Peyer's patch (tissue), 4 donors: ENCODE results near the gene PEX6. TPM values are rescaled to one million over a fixed set of nuclear protein-coding genes. Genes with fewer than 3 reads are reported as not detected.
A peak's percentile ranks its signal among the peaks of the same experiment; 100 is the strongest.

Experiments used
- DNase-seq, 3 donors: peaks; one replicate each; pipeline ENCODE4 v3.0.0-alpha.2; 2017 to 2019
- H3K27ac ChIP-seq, 4 donors: fragments of 200-600 bp; sonication (generic); one replicate each; pipeline ENCODE4 v1.5.1; 2016 to 2019
- H3K27me3 ChIP-seq, 2 donors: fragments of 200-600 bp; sonication (generic); one replicate each; pipeline ENCODE4 v1.5.1; 2019
- H3K36me3 ChIP-seq, 3 donors: fragments of 200-600 bp; sonication (generic); one replicate each; pipeline ENCODE4 v1.5.1; 2016 to 2019
- H3K4me1 ChIP-seq, 4 donors: fragments of 200-600 bp; sonication (generic); one replicate each; pipeline ENCODE4 v1.5.1; 2016 to 2019
- H3K4me3 ChIP-seq, 4 donors: fragments of 200-600 bp; sonication (generic); 1 replicate in 3 of 4; 2 replicates in 1 of 4; pipeline ENCODE4 v1.5.1; 2016 to 2019; ENCODE audit warnings: mild to moderate bottlenecking in 1 of 4
- H3K9me3 ChIP-seq, 4 donors: fragments of 200-600 bp; sonication (generic); one replicate each; pipeline ENCODE4 v1.5.1; 2016 to 2019; ENCODE audit warnings: mild to moderate bottlenecking in 1 of 4
- POLR2A ChIP-seq, 2 donors: fragments of 450-650 bp; IDR thresholded peaks; one replicate each; pipeline ENCODE4 v1.5.1; 2017; ENCODE audit warnings: antibody characterized with exemption in 2 of 2, mild to moderate bottlenecking in 2 of 2, moderate library complexity in 2 of 2
- total RNA-seq, 4 donors: library from RNA; depleted of rRNA; stranded (reverse); fragments of >200 nt; gene quantifications; one replicate each; pipeline ENCODE4 v1.1.0, GENCODE V29; 2016
- TF ChIP-seq, protein P1 (sequence below), 6 experiments: fragments of 450-650 bp in 4 of 6; fragments of 200-600 bp in 2 of 6; sonication (generic) in 1 of 6; IDR thresholded peaks; one replicate each; pipeline ENCODE4 v1.5.1; 2017 to 2019; ENCODE audit warnings: antibody characterized with exemption in 6 of 6, mild to moderate bottlenecking in 3 of 6, moderate library complexity in 1 of 6

PEX6 gene
- total RNA-seq, 4 donors from 2014 or later = 19.0 to 61.3 (median 39.0) TPM

DNA sequence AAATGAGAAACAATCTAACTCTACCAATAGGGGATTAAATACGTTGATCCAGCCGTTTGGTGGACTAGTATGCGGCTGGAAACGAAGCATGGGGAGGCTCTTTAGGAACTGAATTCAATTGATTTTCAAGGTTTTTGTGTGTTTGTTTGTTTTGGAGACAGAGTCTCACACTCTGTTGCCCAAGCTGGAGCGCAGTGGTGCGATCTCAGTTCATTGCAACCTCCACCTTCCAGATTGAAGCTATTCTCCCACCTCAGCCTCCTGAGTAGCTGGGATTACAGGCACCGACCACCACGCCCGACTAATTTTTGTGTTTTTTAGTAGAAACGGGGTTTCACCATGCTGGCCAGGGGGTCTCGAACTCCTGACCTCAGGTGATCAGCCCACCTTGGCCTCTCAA lies 42.6 kb downstream of the PEX6 start:
- no peak overlapping the region for H3K27ac ChIP-seq
- peaks cover 0 to 62% (median 0%) of the 10 kb centered on the region in 3 donors for H3K36me3 ChIP-seq

DNA sequence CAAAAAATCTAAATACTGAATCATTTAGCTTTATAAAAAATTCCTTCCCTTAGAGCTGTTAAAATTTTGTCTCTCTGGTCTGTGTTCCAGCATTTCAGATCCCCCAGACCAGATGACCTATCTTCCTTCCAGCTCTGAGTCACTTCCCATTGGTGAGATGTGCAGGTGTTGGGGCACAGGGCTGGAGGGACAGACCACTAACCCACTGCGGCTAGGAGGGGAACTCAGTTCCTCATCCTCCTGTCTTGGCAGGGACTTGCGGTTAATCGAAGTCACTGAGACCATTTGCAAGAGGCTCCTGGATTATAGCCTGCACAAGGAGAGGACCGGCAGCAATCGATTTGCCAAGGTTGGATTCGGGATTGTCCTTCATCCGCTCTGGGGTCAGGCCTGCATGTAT lies 43.7 kb downstream of the PEX6 start:
- H3K4me1 ChIP-seq = peaks cover 0 to 31% (median 10%) of the 10 kb centered on the region in 4 donors
- no peaks in the 10 kb centered on the region for H3K27me3 ChIP-seq
- peaks cover 0 to 62% (median 0%) of the 10 kb centered on the region in 3 donors for H3K36me3 ChIP-seq
- no peaks in the 10 kb centered on the region for H3K9me3 ChIP-seq
- peak overlapping the region in 1 of 4 donors; percentile 21 for H3K27ac ChIP-seq
- no peak for TF ChIP-seq POLR2A (IDR thresholded peaks at IDR 0.05)
- TF ChIP-seq, protein P1, sequence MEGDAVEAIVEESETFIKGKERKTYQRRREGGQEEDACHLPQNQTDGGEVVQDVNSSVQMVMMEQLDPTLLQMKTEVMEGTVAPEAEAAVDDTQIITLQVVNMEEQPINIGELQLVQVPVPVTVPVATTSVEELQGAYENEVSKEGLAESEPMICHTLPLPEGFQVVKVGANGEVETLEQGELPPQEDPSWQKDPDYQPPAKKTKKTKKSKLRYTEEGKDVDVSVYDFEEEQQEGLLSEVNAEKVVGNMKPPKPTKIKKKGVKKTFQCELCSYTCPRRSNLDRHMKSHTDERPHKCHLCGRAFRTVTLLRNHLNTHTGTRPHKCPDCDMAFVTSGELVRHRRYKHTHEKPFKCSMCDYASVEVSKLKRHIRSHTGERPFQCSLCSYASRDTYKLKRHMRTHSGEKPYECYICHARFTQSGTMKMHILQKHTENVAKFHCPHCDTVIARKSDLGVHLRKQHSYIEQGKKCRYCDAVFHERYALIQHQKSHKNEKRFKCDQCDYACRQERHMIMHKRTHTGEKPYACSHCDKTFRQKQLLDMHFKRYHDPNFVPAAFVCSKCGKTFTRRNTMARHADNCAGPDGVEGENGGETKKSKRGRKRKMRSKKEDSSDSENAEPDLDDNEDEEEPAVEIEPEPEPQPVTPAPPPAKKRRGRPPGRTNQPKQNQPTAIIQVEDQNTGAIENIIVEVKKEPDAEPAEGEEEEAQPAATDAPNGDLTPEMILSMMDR (IDR thresholded peaks at IDR 0.05) = no peak
- no peak overlapping the region for H3K4me3 ChIP-seq
- peak in 1 of 3 donors; percentile 50 for DNase-seq

More for the DNA sequence above, 42.6 kb downstream of the PEX6 start:
- Histone ChIP-seq H3K4me1 (peaks cover 0 to 20% (median 9%) of the 10 kb centered on the region in 4 donors), H3K9me3 (no peaks in the 10 kb centered on the region), H3K4me3 (no peak overlapping the region), H3K27me3 (no peaks in the 10 kb centered on the region)
- no peak for DNase-seq
- no peak for TF ChIP-seq POLR2A (IDR thresholded peaks at IDR 0.05)
- TF ChIP-seq, protein P1 (IDR thresholded peaks at IDR 0.05) = no peak

DNA sequence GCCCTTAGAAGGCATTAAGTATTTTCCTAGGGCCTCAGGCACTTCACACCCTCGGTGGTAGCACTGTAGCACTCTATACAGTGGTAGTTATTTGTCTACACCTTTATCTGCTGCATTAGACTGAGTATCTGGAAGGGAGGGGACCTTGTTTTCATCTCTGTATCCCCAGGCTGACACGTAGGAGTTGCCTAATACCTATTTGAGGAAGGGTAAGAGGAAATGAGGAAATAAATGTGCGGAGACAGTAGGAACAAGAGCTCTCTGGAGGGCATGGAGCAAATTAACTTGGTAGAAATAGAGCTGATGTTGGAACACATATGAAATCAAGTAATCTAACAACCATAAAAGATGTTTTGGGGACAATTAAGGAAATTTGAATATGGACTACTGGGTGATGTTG lies 45.8 kb downstream of the PEX6 start:
- Histone ChIP-seq H3K36me3 (peaks cover 0 to 47% (median 0%) of the 10 kb centered on the region in 3 donors), H3K9me3 (no peaks in the 10 kb centered on the region), H3K27ac (peak overlapping the region in 1 of 4 donors; percentile 26), H3K4me3 (no peak overlapping the region), H3K27me3 (no peaks in the 10 kb centered on the region), H3K4me1 (peaks cover 0 to 32% (median 12%) of the 10 kb centered on the region in 4 donors)
- TF ChIP-seq, protein P1 (IDR thresholded peaks at IDR 0.05) = no peak
- no peak for TF ChIP-seq POLR2A (IDR thresholded peaks at IDR 0.05)
- DNase-seq = no peak

DNA sequence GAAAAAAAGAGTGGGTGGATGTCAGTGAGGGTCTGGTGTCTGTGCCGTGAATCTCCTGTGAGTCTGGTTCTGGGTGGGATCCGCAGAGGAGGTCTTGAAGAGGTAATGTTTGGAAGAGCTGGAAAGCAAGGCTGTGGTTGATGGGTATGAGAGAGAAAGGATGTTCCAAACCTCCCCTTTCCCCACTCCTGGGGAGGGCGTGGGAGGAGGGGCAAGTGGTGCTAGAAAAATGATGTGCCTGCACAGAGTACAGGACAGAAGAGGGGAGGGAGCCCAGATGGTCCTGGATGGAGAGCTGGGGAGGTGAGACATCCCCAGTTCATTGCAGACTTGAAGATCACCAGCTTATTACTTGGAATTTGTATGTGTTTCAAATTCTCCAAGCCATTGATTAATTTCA lies 46.6 kb downstream of the PEX6 start:
- peaks cover 0 to 39% (median 0%) of the 10 kb centered on the region in 3 donors for H3K36me3 ChIP-seq
- H3K4me3 ChIP-seq = peak overlapping the region in 1 of 4 donors; percentile 89
- no peaks in the 10 kb centered on the region for H3K27me3 ChIP-seq
- DNase-seq = no peak
- H3K9me3 ChIP-seq = no peaks in the 10 kb centered on the region
- H3K4me1 ChIP-seq = peaks cover 0 to 32% (median 13%) of the 10 kb centered on the region in 4 donors
- peak overlapping the region in 2 of 4 donors; percentile 8 to 98 for H3K27ac ChIP-seq
- TF ChIP-seq, protein P1 (IDR thresholded peaks at IDR 0.05) = no peak
- no peak for TF ChIP-seq POLR2A (IDR thresholded peaks at IDR 0.05)

DNA sequence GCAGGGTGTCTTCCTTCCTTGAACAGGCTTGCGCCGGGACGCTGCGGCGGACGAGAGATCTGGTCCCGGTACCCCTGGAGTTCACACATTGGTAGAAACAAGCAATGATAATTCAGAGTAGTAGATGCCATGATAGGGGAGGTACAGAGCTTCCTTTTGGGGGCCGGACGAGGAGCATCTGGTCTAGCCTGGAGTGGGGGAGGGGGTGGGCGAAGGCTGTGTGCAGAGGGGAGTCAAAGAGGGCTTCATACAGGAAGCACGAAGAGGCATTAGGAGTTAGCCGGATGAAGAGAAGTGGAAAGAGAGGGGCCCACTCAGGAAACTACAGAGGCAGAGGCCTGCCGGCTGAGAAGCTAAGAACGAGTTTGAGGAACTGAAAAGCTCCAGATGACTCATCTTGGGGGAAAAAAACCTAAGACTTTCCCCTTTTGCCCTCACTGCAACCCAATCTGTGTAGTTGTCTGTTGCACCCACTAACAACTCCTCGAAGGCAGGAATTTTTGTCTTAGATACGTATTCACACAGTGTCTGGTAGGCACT lies 49.1 kb downstream of the PEX6 start:
- DNase-seq = peak in 2 of 3 donors; percentile 83 to 84
- no peaks in the 10 kb centered on the region for H3K27me3 ChIP-seq
- H3K4me1 ChIP-seq = peaks cover 0 to 32% (median 10%) of the 10 kb centered on the region in 4 donors
- peak overlapping the region; percentile 64 to 89 (median 76) for H3K4me3 ChIP-seq
- TF ChIP-seq, protein P1 (IDR thresholded peaks at IDR 0.05) = no peak
- TF ChIP-seq POLR2A (IDR thresholded peaks at IDR 0.05) = no peak
- H3K36me3 ChIP-seq = peaks cover 0 to 15% (median 0%) of the 10 kb centered on the region in 3 donors
- no peaks in the 10 kb centered on the region for H3K9me3 ChIP-seq
- peak overlapping the region; percentile 85 to 98 (median 93) for H3K27ac ChIP-seq
